Trophoblast cell (in vitro differentiated cells and primary cell): Measurements from ENCODE around the gene LZIC.

Source experiments
- DNase-seq, 2 donors: peaks; one replicate each; pipeline ENCODE4 v3.0.0-alpha.2; 2016
- H2AFZ ChIP-seq: 2 replicates; pipeline ENCODE4 v1.6.1; 2013; ENCODE audit warnings: low read length, moderate library complexity, mild to moderate bottlenecking; ENCODE audit not compliant: insufficient read depth, poor library complexity
- H2AK5ac ChIP-seq: 2 replicates; pipeline ENCODE4 v1.6.1; 2013; ENCODE audit warnings: mild to moderate bottlenecking, low read length
- H2BK120ac ChIP-seq: 2 replicates; pipeline ENCODE4 v1.6.1; 2013; ENCODE audit warnings: low read length, mild to moderate bottlenecking, moderate library complexity; ENCODE audit not compliant: insufficient read depth, poor library complexity
- H2BK12ac ChIP-seq: 2 replicates; pipeline ENCODE4 v1.6.1; 2013; ENCODE audit warnings: mild to moderate bottlenecking, low read length, moderate library complexity
- H2BK5ac ChIP-seq: 2 replicates; pipeline ENCODE4 v1.6.1; 2013; ENCODE audit warnings: low read length, low read depth, moderate library complexity, mild to moderate bottlenecking; ENCODE audit not compliant: poor library complexity
- H3K14ac ChIP-seq: 2 replicates; pipeline ENCODE4 v1.6.1; 2013; ENCODE audit warnings: mild to moderate bottlenecking, low read length
- H3K18ac ChIP-seq: 2 replicates; pipeline ENCODE4 v1.6.1; 2013; ENCODE audit warnings: mild to moderate bottlenecking, low read length
- H3K23ac ChIP-seq: 2 replicates; pipeline ENCODE4 v1.6.1; 2013; ENCODE audit warnings: low read length
- H3K27ac ChIP-seq: 2 replicates; pipeline ENCODE4 v1.5.1; 2013; ENCODE audit warnings: low read depth, mild to moderate bottlenecking, inconsistent platforms, low read length, moderate library complexity
- H3K27me3 ChIP-seq: 2 replicates; pipeline ENCODE4 v1.6.1; 2013; ENCODE audit warnings: inconsistent platforms, mild to moderate bottlenecking, low read length, moderate library complexity; ENCODE audit not compliant: insufficient read depth
- H3K36me3 ChIP-seq, 2 experiments: 1 replicate in 1 of 2; 2 replicates in 1 of 2; pipeline ENCODE4 v1.6.1; 2013; ENCODE audit warnings: low read length in 2 of 2, mild to moderate bottlenecking in 2 of 2, moderate library complexity in 1 of 2; ENCODE audit not compliant: insufficient read depth in 2 of 2, control insufficient read depth in 1 of 2
- H3K4ac ChIP-seq: 2 replicates; pipeline ENCODE4 v1.6.1; 2013; ENCODE audit warnings: low read depth, mild to moderate bottlenecking, low read length, moderate library complexity
- H3K4me1 ChIP-seq, 2 experiments: 1 replicate in 1 of 2; 2 replicates in 1 of 2; pipeline ENCODE4 v1.6.1; 2013; ENCODE audit warnings: low read length in 2 of 2, mild to moderate bottlenecking in 2 of 2, moderate library complexity in 1 of 2; ENCODE audit not compliant: insufficient read depth in 2 of 2, control insufficient read depth in 1 of 2
- H3K4me2 ChIP-seq: 2 replicates; pipeline ENCODE4 v1.6.1; 2013; ENCODE audit warnings: inconsistent platforms, mild to moderate bottlenecking, low read length, moderate library complexity
- H3K4me3 ChIP-seq: 2 replicates; pipeline ENCODE4 v1.5.1; 2013; ENCODE audit warnings: mild to moderate bottlenecking, low read depth, low read length, inconsistent platforms
- H3K79me1 ChIP-seq: one replicate; pipeline ENCODE4 v1.6.1; 2013; ENCODE audit warnings: low read length
- H3K79me2 ChIP-seq: 2 replicates; pipeline ENCODE4 v1.6.1; 2013; ENCODE audit warnings: low read length, mild to moderate bottlenecking; ENCODE audit not compliant: control insufficient read depth, insufficient read depth, poor library complexity
- H3K9ac ChIP-seq: 2 replicates; pipeline ENCODE4 v1.6.1; 2013; ENCODE audit warnings: mild to moderate bottlenecking, low read length
- H3K9me3 ChIP-seq: 2 replicates; pipeline ENCODE4 v1.6.1; 2013; ENCODE audit warnings: low read depth, mild to moderate bottlenecking, control low read depth, inconsistent platforms, low read length; ENCODE audit not compliant: insufficient read depth
- H4K12ac ChIP-seq: 2 replicates; pipeline ENCODE4 v1.6.1; 2013; ENCODE audit warnings: low read depth, mild to moderate bottlenecking, low read length, moderate library complexity
- H4K8ac ChIP-seq: 2 replicates; pipeline ENCODE4 v1.6.1; 2013; ENCODE audit warnings: low read depth, mild to moderate bottlenecking, low read length, moderate library complexity
- H4K91ac ChIP-seq: one replicate; pipeline ENCODE4 v1.6.1; 2013; ENCODE audit warnings: low read depth, mild to moderate bottlenecking, low read length, moderate library complexity
- WGBS: extraction: QIAGEN DNeasy Blood & Tissue Kit; methylation state at CpG from one replicate; pipeline ENCODE4 v1.1.7; 2013; ENCODE audit warnings: missing lambda C conversion rate; ENCODE audit not compliant: insufficient read length, insufficient coverage; ENCODE audit errors: extremely low coverage; 5-methylcytosine and 5-hydroxymethylcytosine counted together

The LZIC gene

GRCh38 chr1:9894115-9894514 lies 49.1 kb downstream of the LZIC start:
- Histone ChIP-seq H2BK12ac (no peak overlapping the region), H3K36me3 (no peaks in the 10 kb centered on the region), H4K91ac (no peak overlapping the region), H4K8ac (no peak overlapping the region), H2AK5ac (no peak overlapping the region), H3K9me3 (no peaks in the 10 kb centered on the region), H3K23ac (no peak overlapping the region), H3K9ac (no peak overlapping the region), H3K79me1 (peaks cover 10% of the 10 kb centered on the region), H3K14ac (no peak overlapping the region), H3K27ac (no peak overlapping the region), H3K4me3 (no peak overlapping the region), H2BK5ac (no peak overlapping the region), H2BK120ac (no peak overlapping the region), H3K79me2 (no peaks in the 10 kb centered on the region), H3K4me1 (peaks cover 22 to 30% of the 10 kb centered on the region in 2 experiments), H3K27me3 (no peaks in the 10 kb centered on the region), H4K12ac (no peak overlapping the region), H2AFZ (no peak overlapping the region), H3K4ac (no peak overlapping the region), H3K4me2 (no peak overlapping the region), H3K18ac (no peak overlapping the region)
- DNase-seq, result no peak
- no CpG with 5 or more reads among the region's 3 CpGs for WGBS

GRCh38 chr1:9892563-9893528 lies 50.3 kb downstream of the LZIC start:
- H2BK120ac ChIP-seq, result no peak overlapping the region
- H2BK12ac ChIP-seq, result no peak overlapping the region
- H3K27me3 ChIP-seq, result no peaks in the 10 kb centered on the region
- H3K36me3 ChIP-seq, result no peaks in the 10 kb centered on the region
- peak overlapping the region; percentile 4 for H4K91ac ChIP-seq
- H4K12ac ChIP-seq, result no peak overlapping the region
- peak; percentile 57 to 71 for DNase-seq
- no peak overlapping the region for H3K9ac ChIP-seq
- no peaks in the 10 kb centered on the region for H3K79me2 ChIP-seq
- H3K4ac ChIP-seq, result no peak overlapping the region
- no CpG with 5 or more reads among the region's 14 CpGs for WGBS
- H3K9me3 ChIP-seq, result no peaks in the 10 kb centered on the region
- no peak overlapping the region for H2AFZ ChIP-seq
- H2BK5ac ChIP-seq, result no peak overlapping the region
- H3K27ac ChIP-seq, result peak overlapping the region; percentile 64
- H2AK5ac ChIP-seq, result no peak overlapping the region
- peak overlapping the region; percentile 6 for H3K14ac ChIP-seq
- H3K23ac ChIP-seq, result no peak overlapping the region
- H3K4me3 ChIP-seq, result no peak overlapping the region
- peaks cover 10% of the 10 kb centered on the region for H3K79me1 ChIP-seq
- no peak overlapping the region for H3K18ac ChIP-seq
- H3K4me1 ChIP-seq, result peaks cover 22 to 34% of the 10 kb centered on the region in 2 experiments
- no peak overlapping the region for H4K8ac ChIP-seq
- no peak overlapping the region for H3K4me2 ChIP-seq

DNA sequence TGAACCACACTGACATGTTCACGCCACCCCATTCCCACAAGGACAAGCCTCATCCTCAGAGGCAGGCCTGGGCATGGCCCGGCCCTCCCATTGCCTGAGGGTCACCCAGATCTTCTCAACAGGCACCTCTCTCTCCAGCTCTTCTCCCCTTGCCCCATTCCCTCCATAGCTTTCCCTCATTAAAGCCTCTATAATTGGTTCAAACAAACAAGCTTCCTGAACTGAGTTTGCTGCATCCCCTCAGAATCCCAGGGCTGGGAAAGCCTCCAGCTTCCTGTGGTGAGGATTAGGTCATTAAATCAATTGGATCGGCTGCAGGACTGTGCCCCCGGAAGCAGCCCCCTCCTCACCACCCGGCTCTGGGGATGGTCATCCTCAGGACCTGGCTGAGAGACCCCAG lies 52.0 kb downstream of the LZIC start:
- DNase-seq, result no peak
- WGBS, result no CpG with 5 or more reads among the region's 5 CpGs

DNA sequence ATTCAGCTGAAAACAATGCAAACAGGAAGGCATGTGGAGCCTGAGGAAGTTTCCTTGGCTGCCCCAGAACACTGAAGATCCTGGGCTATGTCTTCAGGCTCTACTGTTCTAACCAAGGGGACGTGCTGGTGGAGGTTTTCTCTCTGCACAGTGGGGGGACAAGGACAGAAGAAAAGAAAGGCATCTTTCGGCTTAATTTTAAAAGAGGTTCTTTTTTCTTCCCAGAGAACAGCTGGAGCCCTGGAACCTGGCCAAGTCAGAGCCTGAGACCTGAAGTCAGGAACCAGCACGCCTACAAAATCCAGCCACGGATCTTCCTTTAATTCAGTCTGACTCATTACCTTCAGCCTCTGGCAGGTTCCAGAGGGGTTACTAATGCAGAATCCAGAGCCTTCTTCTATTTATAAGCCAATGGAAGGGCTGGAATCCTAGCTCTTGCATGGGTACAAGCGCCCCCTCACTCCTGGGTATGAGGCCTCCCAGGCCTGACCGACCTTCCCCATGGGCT lies 52.9 kb downstream of the LZIC start:
- Histone ChIP-seq H3K23ac (no peak overlapping the region), H3K36me3 (peaks cover 0 to 3% of the 10 kb centered on the region in 2 experiments), H2AK5ac (no peak overlapping the region), H3K79me2 (no peaks in the 10 kb centered on the region), H3K9ac (no peak overlapping the region), H4K91ac (no peak overlapping the region), H3K18ac (peak overlapping the region; percentile 21), H3K14ac (no peak overlapping the region), H3K4ac (no peak overlapping the region), H2BK120ac (no peak overlapping the region), H2BK5ac (peak overlapping the region; percentile 12), H4K8ac (peak overlapping the region; percentile 17), H3K9me3 (no peaks in the 10 kb centered on the region), H3K4me2 (no peak overlapping the region), H3K4me3 (no peak overlapping the region), H3K27me3 (no peaks in the 10 kb centered on the region), H2AFZ (peak overlapping the region; percentile 30), H4K12ac (no peak overlapping the region), H2BK12ac (no peak overlapping the region), H3K27ac (peak overlapping the region; percentile 65), H3K4me1 (peaks cover 22 to 34% of the 10 kb centered on the region in 2 experiments), H3K79me1 (peaks cover 10% of the 10 kb centered on the region)
- no CpG with 5 or more reads among the region's 6 CpGs for WGBS
- DNase-seq, result peak; percentile 60 to 76

More for the DNA sequence above, 52.0 kb downstream of the LZIC start:
- H4K8ac ChIP-seq, result peak overlapping the region; percentile 22
- H3K27me3 ChIP-seq, result no peaks in the 10 kb centered on the region
- H4K91ac ChIP-seq, result peak overlapping the region; percentile 49
- no peaks in the 10 kb centered on the region for H3K79me2 ChIP-seq
- H4K12ac ChIP-seq, result no peak overlapping the region
- no peak overlapping the region for H3K4me2 ChIP-seq
- peak overlapping the region; percentile 6 for H3K4ac ChIP-seq
- H2BK120ac ChIP-seq, result no peak overlapping the region
- peaks cover 10% of the 10 kb centered on the region for H3K79me1 ChIP-seq
- H3K4me1 ChIP-seq, result peaks cover 22 to 34% of the 10 kb centered on the region in 2 experiments
- H3K4me3 ChIP-seq, result no peak overlapping the region
- peaks cover 0 to 3% of the 10 kb centered on the region in 2 experiments for H3K36me3 ChIP-seq
- H3K23ac ChIP-seq, result no peak overlapping the region
- H2BK12ac ChIP-seq, result peak overlapping the region; percentile 53
- H3K27ac ChIP-seq, result peak overlapping the region; percentile 65
- H3K9ac ChIP-seq, result no peak overlapping the region
- no peaks in the 10 kb centered on the region for H3K9me3 ChIP-seq
- H2AFZ ChIP-seq, result no peak overlapping the region
- peak overlapping the region; percentile 24 for H3K14ac ChIP-seq
- H2AK5ac ChIP-seq, result no peak overlapping the region
- peak overlapping the region; percentile 68 for H3K18ac ChIP-seq
- no peak overlapping the region for H2BK5ac ChIP-seq
